Stromal cell of bone marrow (primary cell): ENCODE results near the gene ISM1.

Experiments used
- DNase-seq: peaks from one replicate; pipeline ENCODE4 v3.0.0-alpha.2; 2012; ENCODE audit warnings: low read depth

The ISM1 gene

GRCh38 chr20:13220904-13221297 lies at the start of gene ISM1:
ISM1 (plus strand) TSS chr20:13221274; CDS start chr20:13221777, 503 bp downstream.
- DNase-seq, result no peak

GRCh38 chr20:13173201-13173600 lies 47.9 kb upstream of the ISM1 start:
- no peak for DNase-seq

- no peak for DNase-seq
Observed at GRCh38 chr20:13174402-13174801, 46.7 kb upstream of the ISM1 start.

- no peak for DNase-seq
Observed at GRCh38 chr20:13180986-13181889, 39.8 kb upstream of the ISM1 start.

- no peak for DNase-seq
Observed at GRCh38 chr20:13183005-13183404, 38.1 kb upstream of the ISM1 start.

GRCh38 chr20:13186043-13186774 lies 34.9 kb upstream of the ISM1 start:
- DNase-seq, result no peak

DNA sequence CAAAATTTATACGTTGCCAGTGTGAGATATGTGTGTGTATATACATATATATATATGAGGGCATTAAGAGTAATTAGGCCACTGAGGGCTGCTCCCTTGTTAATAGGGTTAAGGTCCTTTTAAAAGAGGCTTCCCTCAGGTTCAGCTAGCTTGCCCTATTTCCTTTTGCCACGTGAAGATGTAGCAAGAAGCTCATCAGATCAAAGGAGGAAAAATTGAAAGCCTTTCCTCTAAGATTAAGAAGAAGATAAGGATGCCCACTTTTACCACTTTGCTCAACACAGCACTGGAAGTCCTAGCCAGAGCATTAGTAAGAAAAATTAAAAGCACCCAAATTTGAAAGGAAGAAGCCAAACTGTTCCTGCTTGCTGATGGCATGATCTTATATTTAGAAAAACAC lies 33.2 kb upstream of the ISM1 start:
- DNase-seq, result no peak

- DNase-seq, result no peak
Observed at GRCh38 chr20:13199279-13199678, 21.8 kb upstream of the ISM1 start.

GRCh38 chr20:13200767-13201500 lies 20.1 kb upstream of the ISM1 start:
- DNase-seq, result no peak

GRCh38 chr20:13202565-13202964 lies 18.5 kb upstream of the ISM1 start:
- DNase-seq, result no peak

DNA sequence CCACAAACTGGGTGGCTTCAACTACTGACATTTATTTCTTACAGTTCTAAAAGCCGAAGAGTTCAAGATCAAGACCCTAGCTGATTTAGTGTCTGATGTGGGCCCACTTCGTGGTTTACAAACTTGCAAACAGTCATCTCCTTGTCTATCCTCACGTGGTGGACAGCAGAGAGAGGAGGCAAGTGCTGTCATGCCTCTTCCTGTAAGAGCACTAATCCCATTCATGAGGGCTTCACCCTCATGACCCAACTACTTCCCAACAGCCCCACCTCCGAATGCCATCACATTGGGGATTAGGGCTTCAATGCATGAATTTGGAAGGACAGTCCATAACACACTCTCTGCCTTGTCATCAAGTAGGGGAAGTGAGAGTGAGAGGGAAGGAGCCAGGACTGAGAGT lies 15.6 kb upstream of the ISM1 start:
- no peak for DNase-seq

DNA sequence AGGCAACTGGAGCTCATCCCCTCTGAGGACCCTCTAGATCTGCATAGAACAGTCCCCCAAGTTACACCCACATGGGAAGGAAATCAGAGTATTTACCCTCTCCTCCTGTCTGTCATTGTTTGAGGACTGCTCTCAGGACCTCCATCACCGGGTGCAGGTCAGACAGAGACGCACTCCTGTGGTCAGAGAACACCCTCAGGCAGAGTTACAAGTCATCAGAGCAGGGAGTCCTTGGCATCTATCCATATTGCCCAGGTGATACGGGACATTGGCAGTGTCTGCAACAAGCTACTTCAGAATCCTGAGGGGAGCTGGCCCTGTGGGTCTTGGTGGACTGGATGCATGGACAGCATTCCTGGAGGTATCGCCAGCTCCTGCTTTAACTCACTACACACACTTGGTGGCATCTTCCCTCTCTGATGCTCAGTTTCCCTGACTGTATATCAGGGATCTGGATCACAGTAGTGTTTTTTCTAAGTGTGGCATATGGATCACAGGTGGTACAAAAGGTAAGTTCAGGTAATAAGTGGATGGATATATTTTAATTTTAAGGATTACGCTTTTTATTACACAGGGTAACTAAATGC lies 15.1 kb upstream of the ISM1 start:
- DNase-seq, result no peak

DNA sequence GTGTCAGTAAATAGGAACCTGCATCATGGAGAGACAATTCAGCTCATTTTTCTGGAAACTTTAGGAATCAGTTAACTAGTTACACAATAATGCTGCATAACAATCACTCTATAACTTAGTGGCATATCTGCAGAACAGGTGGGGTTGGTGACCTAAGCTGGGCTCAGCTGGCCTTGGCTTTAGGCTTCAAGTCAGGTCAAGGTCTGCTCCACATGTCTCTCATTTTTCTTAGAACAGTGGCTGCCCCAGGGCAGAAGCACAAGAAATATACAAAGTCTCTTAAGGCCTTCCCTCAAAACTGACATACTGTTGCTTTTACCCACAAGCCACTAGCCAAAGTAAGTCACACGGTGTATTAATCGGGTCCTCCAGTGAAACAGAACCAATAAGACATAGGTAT lies 14.1 kb upstream of the ISM1 start:
- DNase-seq, result no peak

DNA sequence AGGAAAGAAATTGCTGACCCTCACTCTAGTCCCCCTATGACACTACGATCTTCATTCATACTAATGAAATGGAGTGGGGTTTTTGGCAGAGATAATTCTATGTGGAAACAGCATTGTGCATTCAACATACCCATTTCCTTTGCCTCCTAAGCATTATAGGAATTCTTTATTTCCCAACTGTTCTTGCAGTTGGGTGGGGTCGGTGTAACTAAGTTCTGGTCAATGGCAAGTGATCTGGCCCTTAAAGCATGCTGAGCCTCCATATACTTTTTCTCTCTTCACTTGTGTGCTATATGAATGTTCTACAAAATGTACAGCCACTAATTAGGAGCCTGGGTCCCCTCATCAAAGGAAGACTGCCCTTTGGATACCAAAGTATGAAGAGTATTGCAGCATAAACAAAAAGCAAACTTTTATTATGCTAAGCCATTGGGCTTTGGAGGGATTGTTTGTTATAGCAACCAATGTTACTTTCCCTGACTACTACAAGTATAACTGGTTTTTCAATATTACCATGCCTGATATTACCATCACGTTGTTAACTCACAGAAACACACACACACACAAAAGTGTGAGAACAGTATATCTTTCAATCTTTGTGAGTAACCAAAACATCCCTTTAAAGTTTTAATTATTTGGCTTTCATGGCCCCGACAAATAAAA lies 9.0 kb upstream of the ISM1 start:
- no peak for DNase-seq

DNA sequence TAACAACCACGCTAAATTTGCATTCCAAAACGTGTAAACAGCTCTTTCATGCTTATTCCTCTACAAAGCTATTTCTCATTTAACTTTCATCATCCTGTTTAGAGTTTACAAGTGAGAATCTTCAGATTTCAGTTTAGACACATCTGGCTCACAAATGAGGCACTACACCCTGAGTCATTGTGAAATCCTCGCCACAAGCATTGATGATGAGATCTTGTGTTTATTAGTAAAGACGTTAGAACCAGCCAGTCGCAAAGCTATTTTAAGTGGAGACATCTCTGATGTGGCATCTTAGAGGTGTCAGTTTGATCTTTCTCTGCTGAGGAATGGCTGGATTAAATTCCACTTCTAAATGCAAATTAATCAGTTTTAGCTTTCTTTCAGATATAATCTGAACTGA lies 8.3 kb upstream of the ISM1 start:
- DNase-seq, result no peak

DNA sequence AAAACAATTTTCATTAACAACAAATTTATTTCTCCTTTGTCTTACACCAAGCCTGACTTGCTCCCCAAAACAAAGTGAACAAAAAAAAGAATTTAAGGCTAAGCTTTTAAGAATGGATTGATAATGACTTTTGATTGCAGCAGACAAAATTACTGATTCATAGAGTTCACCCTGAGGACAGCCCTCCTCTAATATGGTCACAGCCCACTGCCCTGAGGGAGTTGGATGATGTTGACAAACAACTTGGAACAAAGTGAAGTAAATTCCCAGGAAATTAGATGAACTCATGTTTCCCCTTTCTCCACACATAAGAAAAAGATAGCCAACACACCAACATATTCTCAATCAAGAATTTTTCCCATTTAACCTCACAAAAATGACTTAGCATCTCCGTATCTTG lies 7.7 kb upstream of the ISM1 start:
- DNase-seq, result no peak

- DNase-seq, result no peak
Observed at GRCh38 chr20:13216533-13216932, 4.5 kb upstream of the ISM1 start.

DNA sequence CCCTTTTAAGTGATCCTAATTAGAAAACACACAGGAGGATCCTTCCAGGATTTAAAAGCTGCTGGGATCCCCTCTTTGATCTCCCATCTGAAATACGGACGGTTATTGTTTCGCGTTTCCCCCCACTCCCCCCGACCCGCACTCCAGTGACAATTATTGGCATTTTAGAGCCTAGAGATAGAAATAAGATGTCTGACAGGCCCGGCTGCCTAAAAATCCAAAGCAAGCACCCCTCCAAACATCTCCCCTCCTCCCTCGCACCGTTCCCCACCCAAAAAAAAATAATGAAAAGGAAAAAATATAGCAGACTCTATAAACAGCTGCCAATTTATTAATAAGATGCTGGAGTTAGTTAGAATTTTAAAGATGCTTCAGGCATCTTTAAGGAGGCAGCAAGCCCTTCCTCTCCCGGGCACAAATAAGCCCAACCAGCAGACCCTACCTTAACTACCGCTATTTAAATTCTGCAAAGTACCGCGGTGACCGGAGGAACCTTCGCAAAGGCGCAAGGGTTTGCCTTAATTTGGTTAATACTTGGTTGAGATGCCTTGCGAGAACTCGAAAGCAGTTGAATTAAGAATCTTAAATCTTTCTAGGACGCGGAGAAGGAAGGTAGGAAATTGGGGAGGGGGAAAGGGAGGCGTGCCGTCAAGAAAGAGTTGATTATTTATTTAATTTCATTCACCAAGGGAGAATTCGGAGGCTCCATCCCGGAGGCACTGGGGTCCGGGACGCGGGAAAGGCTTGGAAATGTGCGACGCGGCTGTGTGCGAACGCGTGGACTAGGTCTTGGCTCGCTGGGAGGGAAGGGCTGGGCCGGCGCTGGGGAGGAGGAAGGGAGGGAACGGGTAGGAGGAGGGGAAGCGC lies 1.5 kb upstream of the ISM1 start:
- no peak for DNase-seq

DNA sequence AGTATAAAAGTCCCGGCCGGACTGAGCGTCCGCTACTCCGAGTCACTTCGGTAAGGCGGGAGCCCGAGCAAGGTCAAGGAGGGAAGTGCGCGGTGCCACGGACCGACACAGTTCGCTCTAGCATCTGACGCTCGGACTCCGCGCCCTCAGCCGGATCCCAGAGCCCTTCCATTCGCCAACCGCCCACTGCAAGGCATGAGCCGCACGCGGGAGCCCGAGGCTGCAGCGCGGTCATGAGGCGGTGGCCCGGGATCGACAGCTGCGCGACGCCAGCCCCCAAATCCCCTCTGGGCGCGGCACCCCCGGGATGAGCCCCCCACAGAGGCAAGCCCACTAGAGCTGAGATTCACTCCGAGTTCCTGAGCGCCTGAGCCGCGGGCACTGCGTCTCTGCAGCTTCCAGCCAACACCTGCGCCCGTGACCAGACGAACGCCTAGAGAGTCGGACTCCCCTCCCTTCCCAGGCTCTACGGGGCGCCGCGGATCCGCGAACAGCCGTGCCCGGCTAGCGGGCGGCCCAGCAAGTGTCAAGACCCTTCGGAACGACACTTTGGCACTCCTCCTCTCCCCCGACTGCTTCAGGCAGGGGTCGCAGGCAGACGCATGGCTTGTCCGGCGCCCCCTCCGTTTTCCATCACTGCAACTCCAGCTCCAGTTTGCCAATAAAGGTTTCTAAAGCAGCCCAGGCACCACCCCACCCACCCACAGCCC lies 725 bp upstream of the ISM1 start:
- peak; percentile 41 for DNase-seq

DNA sequence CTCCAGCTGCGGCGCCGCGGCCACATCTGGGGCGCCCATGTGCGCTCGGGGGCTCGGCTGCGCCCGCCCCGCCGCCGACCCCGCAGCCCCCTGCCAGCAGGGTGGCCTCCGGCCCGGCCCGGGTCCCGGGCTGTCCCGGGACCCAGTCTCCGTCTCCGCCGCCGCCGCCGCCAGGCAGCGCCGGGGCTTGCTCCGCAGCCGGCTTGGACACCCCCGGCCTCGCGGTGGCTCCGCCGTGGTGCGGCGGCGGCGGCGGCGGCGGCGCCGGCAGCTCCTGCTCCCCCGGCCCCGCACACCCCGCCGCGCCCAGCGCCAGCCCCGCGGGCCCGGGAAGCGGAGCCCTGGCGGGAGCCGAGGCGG lies 219 bp downstream of the ISM1 start:
- DNase-seq, result no peak
